ENCODE data around the gene AK5. TPM values are rescaled to one million over a fixed set of nuclear protein-coding genes. Genes with fewer than 3 reads are reported as not detected.

The AK5 gene
- 26.6 TPM for polyA plus RNA-seq (2013, experiment 1 of 2; ENCODE audit: insufficient read length)
- polyA plus RNA-seq (2013, experiment 2 of 2; ENCODE audit: insufficient read length), result 22.7 TPM

- DNase-seq, result peak; percentile 57
These were observed at the start of gene AK5 for GRCh38 chr1:77281491-77282186. Gene AK5, plus strand, starts transcription at chr1:77282019. Its CDS starts 295 bp downstream, at chr1:77282314.

GRCh38 chr1:77232829-77233228 is 49.0 kb upstream of the AK5 start:
- no peak for DNase-seq

- DNase-seq, result no peak
These were observed 47.7 kb upstream of the AK5 start for GRCh38 chr1:77234096-77234495.

GRCh38 chr1:77234943-77235342 is 46.9 kb upstream of the AK5 start:
- DNase-seq, result no peak

GRCh38 chr1:77238462-77238861 is 43.4 kb upstream of the AK5 start:
- DNase-seq, result no peak

GRCh38 chr1:77239311-77239710 is 42.5 kb upstream of the AK5 start:
- DNase-seq, result no peak

GRCh38 chr1:77245830-77246229 is 36.0 kb upstream of the AK5 start:
- DNase-seq, result no peak

GRCh38 chr1:77250126-77250525 is 31.7 kb upstream of the AK5 start:
- no peak for DNase-seq

- no peak for DNase-seq
These were observed 28.6 kb upstream of the AK5 start for GRCh38 chr1:77253211-77253610.

GRCh38 chr1:77263708-77264107 is 18.1 kb upstream of the AK5 start:
- DNase-seq, result no peak

- DNase-seq, result no peak
These were observed 16.6 kb upstream of the AK5 start for GRCh38 chr1:77265180-77265579.

GRCh38 chr1:77267035-77267434 is 14.8 kb upstream of the AK5 start:
- no peak for DNase-seq

- DNase-seq, result peak; percentile 50
These were observed 9.8 kb upstream of the AK5 start for GRCh38 chr1:77271852-77272580.

- DNase-seq, result no peak
These were observed 7.9 kb upstream of the AK5 start for GRCh38 chr1:77273891-77274290.

- no peak for DNase-seq
These were observed 6.6 kb upstream of the AK5 start for GRCh38 chr1:77275194-77275593.

GRCh38 chr1:77276941-77277340 is 4.9 kb upstream of the AK5 start:
- DNase-seq, result no peak

GRCh38 chr1:77279929-77280328 is 1.9 kb upstream of the AK5 start:
- no peak for DNase-seq

GRCh38 chr1:77280962-77281361 is 857 bp upstream of the AK5 start:
- no peak for DNase-seq

GRCh38 chr1:77282187-77282865 is 507 bp downstream of the AK5 start:
- peak; percentile 41 for DNase-seq

GRCh38 chr1:77282866-77283539 is 1.2 kb downstream of the AK5 start:
- DNase-seq, result no peak

- DNase-seq, result peak; percentile 31
These were observed 2.0 kb downstream of the AK5 start for GRCh38 chr1:77283701-77284425.

GRCh38 chr1:77287535-77287934 is 5.7 kb downstream of the AK5 start:
- DNase-seq, result no peak
